ENCODE results near the gene ACSL5. TPM values are rescaled to one million over a fixed set of nuclear protein-coding genes. Genes with fewer than 3 reads are reported as not detected.

ACSL5 gene
- total and polyA plus RNA-seq, 10 of the 15 experiments (the other 5 are each of a cell fraction or from before 2014, with no cell fraction given): 22.3 to 57.0 (median 46.4) TPM

DNA sequence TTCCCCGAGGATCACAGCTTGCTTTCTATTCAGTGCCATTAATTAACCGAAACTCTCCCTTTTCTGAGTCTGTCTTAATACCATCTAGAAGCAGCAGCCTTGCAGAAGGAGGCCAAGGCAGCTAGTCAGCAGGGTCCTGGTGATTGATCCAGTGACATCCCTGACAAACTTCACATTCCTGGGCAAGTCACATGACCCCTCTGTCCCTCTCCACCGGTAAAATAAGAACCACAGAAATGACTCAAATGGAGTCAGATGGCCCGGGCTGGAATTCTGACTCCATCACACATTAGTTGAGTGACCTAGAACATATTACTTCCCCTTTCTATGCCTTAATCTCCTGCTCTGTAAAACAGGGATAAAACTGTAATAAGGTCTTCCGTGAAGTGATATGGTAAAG, 17.2 kb upstream of the ACSL5 start:
- CTCF ChIA-PET: no interaction called here
- POLR2A ChIA-PET: no interaction called here
- DNase-seq (ENCODE audit: low read depth, low spot score): no peak
- RAD21 ChIA-PET (ENCODE audit: unreplicated experiment): no interaction called here
- Histone ChIP-seq H4K20me1 (ENCODE audit: control insufficient read depth, insufficient read depth) (no peaks in the 10 kb centered on the region), H3K27me3 (replicated peaks in 1 of 2; ENCODE audit: control insufficient read depth in 2 of 2, insufficient read depth in 2 of 2, low read length in 1 of 2) (no peaks in the 10 kb centered on the region), H2AFZ (ENCODE audit: control insufficient read depth, low read depth, low read length) (no peak overlapping the region), H3K9me3 (replicated peaks; ENCODE audit: control insufficient read depth, insufficient read depth, low read length) (no peaks in the 10 kb centered on the region), H3K79me2 (ENCODE audit: control insufficient read depth, insufficient read depth, low read length) (no peaks in the 10 kb centered on the region), H3K4me1 (ENCODE audit: control insufficient read depth, insufficient read depth, low read length) (no peaks in the 10 kb centered on the region), H3K4me2 (ENCODE audit: control insufficient read depth, insufficient read depth) (no peak overlapping the region), H3K27ac (ENCODE audit: control insufficient read depth, insufficient read depth) (no peak overlapping the region), H3K4me3 (no peak overlapping the region), H3K9ac (ENCODE audit: control insufficient read depth, insufficient read depth, low read length) (no peak overlapping the region), H3K36me3 (ENCODE audit: control insufficient read depth in 2 of 2, insufficient read depth in 2 of 2, low read length in 1 of 2) (no peaks in the 10 kb centered on the region)
- 50% methylated on average over 3 of the region's 5 CpGs for WGBS (ENCODE audit: insufficient coverage, insufficient replicate concordance, low lambda C conversion rate, missing lambda C conversion rate)
- SMC1A ChIA-PET (ENCODE audit: uncharacterized antibody, unreplicated experiment): interaction anchor here (1.2 to 1.4 kb wide), 2 partner anchors 78 to 86 kb away, joined by 3 to 4 read pairs; no protein-coding TSS in a partner anchor
- BruUV-seq (replicated peaks): no TSS peak
- FAIRE-seq: no peak
- in situ Hi-C loops (cut with MboI): no loop called here
- TF ChIP-seq CHD1 (IDR thresholded peaks at IDR 0.05; ENCODE audit: low read depth, low read length) (no peak), NFYA (IDR thresholded peaks at IDR 0.05; ENCODE audit: borderline replicate concordance, low read depth, low read length) (no peak), TCF7 (IDR thresholded peaks at IDR 0.05; ENCODE audit: borderline replicate concordance) (no peak)
- intact Hi-C loops (cut with micrococcal nuclease; ENCODE audit: unreplicated experiment): no loop called here
- no peak for ATAC-seq

DNA sequence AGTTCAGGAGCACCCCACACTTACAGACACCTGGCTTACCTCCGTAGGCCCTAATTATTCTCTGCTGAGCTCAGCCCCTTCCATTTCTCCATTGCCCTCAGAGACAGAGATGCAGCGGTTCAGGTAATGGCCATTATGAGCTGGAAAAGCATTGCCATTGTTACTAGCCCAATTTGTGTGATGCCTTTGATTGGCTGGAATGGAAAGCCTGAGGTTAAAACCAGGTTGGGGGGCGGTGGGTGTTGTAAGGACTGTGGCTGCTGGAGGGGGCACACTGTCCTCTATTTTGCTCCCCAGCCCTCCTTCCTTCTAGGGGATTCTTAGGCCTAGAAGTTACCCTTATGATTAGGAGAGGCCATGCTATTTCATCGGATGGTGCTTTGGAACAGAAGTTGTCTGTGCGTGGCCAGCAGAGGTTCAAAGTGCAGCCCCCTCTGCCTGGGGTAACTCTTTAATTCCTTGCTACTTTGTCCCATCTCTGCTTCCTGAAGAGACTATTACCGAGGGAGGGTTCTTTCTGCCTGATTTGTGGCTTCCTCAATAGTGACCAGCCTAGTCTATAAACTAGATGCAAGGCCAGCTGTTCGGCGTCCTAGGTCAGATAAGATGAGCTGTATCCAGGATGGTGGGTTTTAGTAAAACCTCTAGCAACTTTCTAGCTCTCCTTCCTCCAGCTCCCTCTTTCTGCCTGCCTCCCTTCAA, 14.2 kb upstream of the ACSL5 start:
- no TSS peak for BruUV-seq (replicated peaks)
- H3K36me3 ChIP-seq (ENCODE audit: control insufficient read depth in 2 of 2, insufficient read depth in 2 of 2, low read length in 1 of 2): no peaks in the 10 kb centered on the region
- TF ChIP-seq CHD4 (IDR thresholded peaks at IDR 0.05) (no peak), YBX1 (IDR thresholded peaks at IDR 0.05) (no peak)
- TF ChIP-seq, protein P1, sequence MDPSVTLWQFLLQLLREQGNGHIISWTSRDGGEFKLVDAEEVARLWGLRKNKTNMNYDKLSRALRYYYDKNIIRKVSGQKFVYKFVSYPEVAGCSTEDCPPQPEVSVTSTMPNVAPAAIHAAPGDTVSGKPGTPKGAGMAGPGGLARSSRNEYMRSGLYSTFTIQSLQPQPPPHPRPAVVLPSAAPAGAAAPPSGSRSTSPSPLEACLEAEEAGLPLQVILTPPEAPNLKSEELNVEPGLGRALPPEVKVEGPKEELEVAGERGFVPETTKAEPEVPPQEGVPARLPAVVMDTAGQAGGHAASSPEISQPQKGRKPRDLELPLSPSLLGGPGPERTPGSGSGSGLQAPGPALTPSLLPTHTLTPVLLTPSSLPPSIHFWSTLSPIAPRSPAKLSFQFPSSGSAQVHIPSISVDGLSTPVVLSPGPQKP (IDR thresholded peaks at IDR 0.05; ENCODE audit: low read depth, low read length): no peak
- no peak overlapping the region for H3K9ac ChIP-seq (ENCODE audit: control insufficient read depth, insufficient read depth, low read length)
- H3K4me1 ChIP-seq (ENCODE audit: control insufficient read depth, insufficient read depth, low read length): no peaks in the 10 kb centered on the region
- ChIA-PET CTCF (interaction anchor here (0.6 kb wide), 1 partner anchor 24 kb away, joined by 3 read pairs; no protein-coding TSS in a partner anchor), RAD21 (ENCODE audit: unreplicated experiment) (no interaction called here), SMC1A (ENCODE audit: uncharacterized antibody, unreplicated experiment) (interaction anchor here (1.5 kb wide), 1 partner anchor 8 kb away, joined by 9 read pairs; no protein-coding TSS in a partner anchor), POLR2A (no interaction called here)
- H4K20me1 ChIP-seq (ENCODE audit: control insufficient read depth, insufficient read depth): no peaks in the 10 kb centered on the region
- ATAC-seq: no peak
- no peaks in the 10 kb centered on the region for H3K79me2 ChIP-seq (ENCODE audit: control insufficient read depth, insufficient read depth, low read length)
- no peaks in the 10 kb centered on the region for H3K9me3 ChIP-seq (replicated peaks; ENCODE audit: control insufficient read depth, insufficient read depth, low read length)
- H3K27ac ChIP-seq (ENCODE audit: control insufficient read depth, insufficient read depth): no peak overlapping the region
- in situ Hi-C loops (cut with MboI) (no loop called here), intact Hi-C loops (cut with micrococcal nuclease; ENCODE audit: unreplicated experiment) (no loop called here)
- H2AFZ ChIP-seq (ENCODE audit: control insufficient read depth, low read depth, low read length): no peak overlapping the region
- DNase-seq (ENCODE audit: low read depth, low spot score): no peak
- 53% methylated on average over 8 of the region's 8 CpGs for WGBS (ENCODE audit: insufficient coverage, insufficient replicate concordance, low lambda C conversion rate, missing lambda C conversion rate)
- no peak overlapping the region for H3K4me2 ChIP-seq (ENCODE audit: control insufficient read depth, insufficient read depth)
- FAIRE-seq: no peak
- no peaks in the 10 kb centered on the region for H3K27me3 ChIP-seq (replicated peaks in 1 of 2; ENCODE audit: control insufficient read depth in 2 of 2, insufficient read depth in 2 of 2, low read length in 1 of 2)
- H3K4me3 ChIP-seq: no peak overlapping the region

Measured in GM12878 (cell line).